NCI-H774 (cell line): ENCODE results near the gene KIAA1755.
A peak's percentile ranks its signal among the peaks of the same experiment; 100 is the strongest.

Experiments used
- DNase-seq: peaks from one replicate; lab custom pipeline; 2025; lab: John Stamatoyannopoulos, UW

The KIAA1755 gene

GRCh38 chr20:38165089-38165965 lies 95.2 kb downstream of the KIAA1755 start, which contains the start of gene TGM2:
TGM2 (minus strand) TSS chr20:38165270; CDS start chr20:38165198, 72 bp downstream.
- DNase-seq = peak; percentile 56

GRCh38 chr20:38164624-38165088 lies 95.9 kb downstream of the KIAA1755 start:
- no peak for DNase-seq

- no peak for DNase-seq
These were observed 96.5 kb downstream of the KIAA1755 start for GRCh38 chr20:38164069-38164468.

- no peak for DNase-seq
These were observed 97.4 kb downstream of the KIAA1755 start for GRCh38 chr20:38162878-38163875.

- DNase-seq = no peak
These were observed 98.4 kb downstream of the KIAA1755 start for GRCh38 chr20:38162149-38162548.

GRCh38 chr20:38161412-38161774 lies 99.1 kb downstream of the KIAA1755 start:
- DNase-seq = no peak
